WI38 (cell line): ENCODE measurements around the gene PIGQ.

Experiments
- H3K4me3 ChIP-seq: 2 replicates; pipeline ENCODE4 v1.5.1; 2011; ENCODE audit warnings: low read depth, mild to moderate bottlenecking, control low read depth, low read length
- CTCF ChIP-seq: IDR thresholded peaks from 2 replicates; pipeline ENCODE4 v1.5.1; 2012; ENCODE audit warnings: low read depth, mild to moderate bottlenecking, control low read depth, low read length

The PIGQ gene

GRCh38 chr16:559021-559380 lies 10.8 kb upstream of the PIGQ start:
- TF ChIP-seq CTCF, result no peak
- no peak overlapping the region for H3K4me3 ChIP-seq

GRCh38 chr16:559411-560203 lies 10.2 kb upstream of the PIGQ start:
- no peak for TF ChIP-seq CTCF
- H3K4me3 ChIP-seq, result no peak overlapping the region

- H3K4me3 ChIP-seq, result no peak within 1 kb of the TSS
- no peak for TF ChIP-seq CTCF
These were observed 9.5 kb upstream of the PIGQ start, which contains the start of gene PRR35 for GRCh38 chr16:560204-560700. TSS of gene PRR35 (plus strand) at chr16:560394. CDS start at chr16:563295, 2,901 bp downstream.

- TF ChIP-seq CTCF, result no peak
- H3K4me3 ChIP-seq, result no peak overlapping the region
These were observed 8.9 kb upstream of the PIGQ start for GRCh38 chr16:560701-561412.

- no peak overlapping the region for H3K4me3 ChIP-seq
- no peak for TF ChIP-seq CTCF
These were observed 8.4 kb upstream of the PIGQ start for GRCh38 chr16:561413-561794.

GRCh38 chr16:561957-562938 lies 7.5 kb upstream of the PIGQ start:
- no peak for TF ChIP-seq CTCF
- H3K4me3 ChIP-seq, result no peak overlapping the region
